Stimulated activated CD8-positive, alpha-beta memory T cell treated with anti-CD3 and anti-CD28 coated beads, Interleukin-7, amount 100 ng/mL, for 4 hours (primary cell): Measurements from ENCODE around the gene SLC39A13.

Experiments used
- DNase-seq, 2 donors: peaks; one replicate each; pipeline ENCODE4 v3.0.0-alpha.2; 2020; ENCODE audit warnings: low read depth in 2 of 2

SLC39A13 gene

DNA sequence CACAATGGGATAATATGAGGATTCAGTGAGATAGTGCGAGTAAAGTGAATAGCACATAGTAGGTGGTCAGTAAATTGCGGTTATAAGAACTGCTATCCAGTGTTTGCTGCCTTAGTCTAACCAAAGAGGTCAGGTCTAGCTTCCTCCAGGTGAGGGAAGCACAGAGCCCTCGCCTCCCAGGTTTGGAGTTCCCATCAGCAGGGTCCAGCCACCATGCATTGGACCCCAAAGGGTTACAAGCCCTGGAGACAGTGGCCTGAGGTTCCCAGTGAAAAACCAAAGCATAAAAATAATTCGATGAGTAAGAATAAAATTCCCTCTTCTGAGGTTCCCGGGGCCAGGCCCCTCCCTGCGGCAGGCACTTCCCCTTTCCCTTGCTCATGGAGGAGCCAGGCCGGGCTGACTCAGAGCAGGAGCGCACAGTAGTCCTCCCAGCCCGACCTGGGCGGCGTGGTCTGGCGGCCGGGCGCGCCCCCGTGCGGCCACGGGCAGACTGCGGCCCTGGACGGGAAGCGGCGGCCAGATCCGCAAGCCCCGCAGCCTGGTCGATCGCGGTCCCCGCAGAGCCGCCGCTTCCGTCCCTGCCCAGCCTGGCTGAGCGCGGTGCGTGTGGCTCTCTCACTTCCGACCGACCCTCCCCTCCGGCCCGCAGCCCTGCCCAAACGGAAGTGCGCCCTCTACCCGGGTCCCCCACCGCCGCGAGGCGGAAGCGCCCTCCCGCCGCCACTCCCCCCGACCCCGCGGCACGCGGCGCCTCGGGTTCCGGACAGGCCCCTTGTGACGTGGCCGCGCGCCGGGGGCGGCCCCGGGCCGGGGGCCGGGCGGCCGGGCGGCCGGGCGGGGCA is at the start of gene SLC39A13:
Gene SLC39A13, plus strand, starts transcription at position 845 of the 845 bp plus-strand sequence. CDS start 1,505 bp downstream, outside the sequence.
- DNase-seq, result peak; percentile 76 to 91

DNA sequence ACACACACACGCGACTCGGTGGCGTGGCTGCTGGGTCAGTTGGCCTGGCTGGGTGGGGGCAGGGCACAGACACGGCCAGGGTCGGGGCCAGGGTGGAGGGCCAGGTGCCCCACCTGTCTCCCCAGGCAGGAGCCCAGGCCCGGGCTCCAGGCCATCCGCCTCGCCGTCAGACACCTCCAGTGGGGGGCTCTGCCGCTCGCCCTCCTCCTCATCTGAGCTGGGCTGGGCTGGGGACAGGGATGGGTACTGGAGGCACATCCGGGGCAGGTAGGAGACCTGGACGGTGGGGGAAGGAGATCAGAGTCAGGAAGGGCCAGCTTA is 49.7 kb upstream of the SLC39A13 start:
- DNase-seq, result no peak

DNA sequence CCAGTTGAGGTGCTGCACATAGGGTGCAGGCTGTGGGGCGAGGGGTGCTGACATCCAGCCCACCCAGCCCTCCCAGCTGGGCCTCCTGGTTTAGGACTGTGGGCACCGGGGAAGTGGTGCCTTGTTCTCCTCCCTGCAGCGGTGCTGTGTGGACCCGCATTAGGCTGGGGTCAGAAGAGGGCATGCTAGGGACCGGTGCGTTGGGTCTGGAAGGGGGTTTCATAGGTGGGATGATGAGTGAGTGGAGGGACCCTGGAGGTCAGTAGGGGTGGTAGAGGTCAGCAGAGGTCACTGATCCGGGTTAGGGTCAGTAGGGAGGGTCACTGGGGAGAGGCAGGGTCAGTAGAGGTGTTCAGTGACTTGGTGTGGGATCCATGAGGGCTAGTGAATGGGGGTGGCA is 49.2 kb upstream of the SLC39A13 start:
- no peak for DNase-seq

- DNase-seq, result no peak
Observed at GRCh38 chr11:47359586-47359985, 48.8 kb upstream of the SLC39A13 start.

DNA sequence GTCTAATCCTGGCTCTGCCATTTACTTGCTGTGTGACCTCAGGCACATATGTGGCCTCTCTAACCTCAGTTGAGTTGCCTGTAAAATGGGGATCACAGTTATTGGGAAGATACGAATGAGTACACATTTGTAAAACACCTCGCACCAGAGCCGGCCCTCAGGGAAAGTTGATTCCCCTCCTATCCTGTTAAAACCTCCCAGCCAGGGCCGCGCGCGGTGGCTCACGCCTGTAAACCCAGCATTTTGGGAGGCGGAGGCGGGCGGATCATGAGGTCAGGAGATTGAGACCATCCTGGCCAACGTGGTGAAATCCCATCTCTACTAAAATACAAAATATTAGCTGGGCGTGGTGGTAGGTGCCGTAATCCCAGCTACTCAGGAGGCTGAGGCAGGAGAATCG is 48.0 kb upstream of the SLC39A13 start:
- DNase-seq, result no peak

DNA sequence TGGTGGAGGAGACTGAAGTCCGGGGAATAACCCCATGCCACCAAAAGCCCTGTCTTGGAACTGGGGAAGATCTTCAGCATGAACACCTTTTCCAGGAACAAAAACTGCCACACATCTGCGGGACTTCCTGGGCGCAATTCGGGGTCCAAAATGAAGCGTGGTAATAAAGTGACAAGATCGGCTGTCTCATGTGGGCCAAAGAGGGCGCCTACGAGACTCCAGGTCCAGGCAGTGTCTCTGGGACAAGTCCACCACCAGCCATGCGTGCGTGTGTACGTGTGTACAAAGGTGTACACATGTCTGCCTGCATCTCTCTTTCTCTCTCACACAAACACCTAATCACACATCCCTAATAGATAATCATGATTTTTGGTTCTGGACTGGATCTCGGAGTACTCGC is 47.0 kb upstream of the SLC39A13 start:
- DNase-seq, result no peak

GRCh38 chr11:47366020-47366490 is 42.3 kb upstream of the SLC39A13 start:
- DNase-seq, result no peak

DNA sequence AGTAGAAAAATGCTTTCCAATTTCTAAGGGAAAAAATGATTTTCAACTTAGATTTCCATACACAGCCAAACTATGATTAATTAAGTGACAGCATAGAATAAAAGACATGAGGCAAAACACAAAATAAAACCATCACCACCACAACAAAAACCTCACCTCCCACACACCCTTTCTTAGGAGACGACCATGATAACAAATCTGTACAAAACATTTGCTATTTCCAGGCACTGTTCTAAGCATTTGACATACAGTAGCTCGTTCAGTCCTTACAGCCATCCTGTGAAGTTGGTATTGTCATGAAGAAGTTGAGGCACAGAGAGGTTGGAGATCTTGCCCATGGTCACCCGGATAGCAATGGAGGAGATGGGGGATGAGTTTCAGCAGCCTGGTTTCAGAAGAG is 38.7 kb upstream of the SLC39A13 start:
- no peak for DNase-seq

DNA sequence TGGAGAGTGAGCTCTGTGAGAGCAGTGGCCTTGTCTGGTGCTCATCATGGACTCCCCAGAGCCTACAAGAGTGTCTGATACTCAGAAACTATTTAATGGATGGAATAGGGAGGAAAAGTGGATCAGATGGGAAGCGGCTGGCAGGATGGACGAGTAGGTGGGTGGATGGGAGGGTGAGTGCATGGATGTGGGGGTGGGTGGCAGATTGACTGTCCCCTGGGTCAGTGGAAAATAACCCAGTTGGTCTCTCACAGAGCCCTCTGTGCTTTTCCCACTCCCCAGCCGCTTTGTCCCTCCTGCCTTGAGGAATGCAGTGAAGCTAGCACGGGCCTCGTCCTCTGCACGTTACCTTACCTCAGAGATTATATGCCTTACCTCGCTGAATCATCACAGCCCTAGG is 36.0 kb upstream of the SLC39A13 start:
- no peak for DNase-seq

DNA sequence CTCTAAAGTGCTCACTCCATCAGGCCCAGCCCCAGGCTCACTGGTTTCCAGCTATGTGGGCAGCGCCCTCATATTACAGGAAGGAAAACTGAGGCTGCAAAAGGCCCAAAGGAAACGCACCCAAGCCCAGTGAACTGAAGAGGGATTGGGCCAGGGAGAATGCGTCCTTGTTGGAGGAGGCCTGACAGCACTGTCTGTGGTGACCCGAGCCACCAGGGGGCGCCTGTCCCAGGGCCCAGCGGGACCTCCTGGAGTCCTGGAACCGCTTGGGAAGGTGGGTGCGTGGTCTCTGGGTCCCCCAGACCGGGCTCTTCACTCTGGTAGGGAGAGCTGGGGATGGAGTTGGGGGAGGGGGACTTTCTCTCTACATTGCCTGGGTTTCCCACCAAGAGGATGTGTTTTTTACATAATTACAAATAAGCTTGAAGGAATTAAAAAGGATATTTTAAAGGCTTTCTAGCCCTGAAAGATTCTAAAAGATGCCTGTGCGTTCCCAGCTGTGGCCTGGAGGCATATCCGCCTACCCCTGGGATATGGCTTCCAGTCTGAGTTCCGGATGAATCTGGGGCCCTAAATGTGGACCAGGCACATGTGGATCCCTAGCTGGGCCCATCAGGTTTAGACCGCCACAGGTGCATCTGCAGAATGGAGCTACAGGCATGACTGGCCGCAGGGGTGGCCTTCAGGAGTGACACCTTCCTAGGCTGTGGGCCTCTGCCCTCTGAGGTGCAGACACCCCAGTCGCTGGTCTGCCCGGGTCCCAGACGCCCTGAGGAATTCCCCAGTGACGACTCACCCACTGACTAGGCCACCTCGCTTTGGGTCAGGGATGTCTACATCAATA is 34.3 kb upstream of the SLC39A13 start:
- DNase-seq, result peak; percentile 67 to 70

DNA sequence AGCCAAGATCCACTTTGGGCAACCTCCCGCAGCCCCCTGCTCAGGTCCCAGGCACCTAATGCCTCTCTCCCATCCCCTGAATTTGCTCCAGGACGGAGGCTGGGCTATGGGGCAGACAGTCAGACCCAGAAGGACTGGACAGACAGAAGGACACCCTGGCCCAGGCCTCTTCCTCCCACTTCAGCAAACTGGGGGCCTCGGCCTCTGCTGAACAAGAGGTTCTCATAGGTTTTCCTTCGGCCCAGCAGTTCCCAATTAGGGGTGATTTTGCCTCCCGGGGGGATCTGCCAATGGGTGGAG is 33.7 kb upstream of the SLC39A13 start:
- DNase-seq, result no peak

GRCh38 chr11:47375020-47375419 is 33.4 kb upstream of the SLC39A13 start:
- DNase-seq, result no peak

- DNase-seq, result no peak
Observed at GRCh38 chr11:47375546-47376085, 32.8 kb upstream of the SLC39A13 start.

GRCh38 chr11:47376107-47376524 is 32.3 kb upstream of the SLC39A13 start:
- DNase-seq, result no peak

DNA sequence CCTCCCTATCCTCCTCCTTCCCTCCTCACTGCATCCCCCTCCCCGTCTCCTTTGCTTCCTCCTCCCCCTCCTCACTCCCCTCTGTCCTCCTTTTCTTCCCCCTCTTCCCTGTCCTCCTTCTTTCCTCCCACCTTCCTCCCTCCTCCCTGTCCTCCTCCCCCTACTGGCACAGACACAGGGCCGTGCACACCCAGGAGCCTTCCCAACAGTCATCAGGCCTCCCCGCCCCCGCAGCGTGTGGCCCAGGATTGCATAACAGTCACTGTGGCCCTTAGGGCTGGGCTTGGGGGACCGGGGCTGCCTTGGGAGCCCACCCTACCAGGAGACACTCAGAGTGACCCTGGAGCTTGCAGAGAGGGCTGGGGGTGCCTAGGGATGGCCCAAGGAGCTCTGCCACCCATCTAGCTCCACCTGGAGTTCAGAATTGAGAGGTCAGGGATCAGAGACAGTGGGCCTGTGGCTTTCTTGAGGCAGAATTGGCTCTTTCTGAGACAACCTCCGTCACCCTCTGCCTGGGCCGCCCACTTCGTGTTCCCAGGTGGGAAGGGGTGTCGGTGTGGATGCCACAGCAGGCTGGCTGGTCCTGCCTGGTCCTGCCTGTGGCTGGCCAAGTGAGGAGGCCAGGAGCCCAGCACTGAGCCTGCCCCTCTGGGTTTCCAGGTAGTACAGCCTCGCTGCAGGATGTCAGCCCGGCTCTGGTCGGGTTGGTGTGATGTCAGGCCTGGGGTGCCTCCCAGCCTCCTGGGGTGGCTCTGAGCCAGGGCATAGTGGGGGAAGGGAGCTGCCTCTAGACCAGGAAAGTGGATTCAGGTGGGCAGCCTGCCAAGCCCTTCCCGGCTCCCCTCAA is 31.6 kb upstream of the SLC39A13 start:
- no peak for DNase-seq

GRCh38 chr11:47377571-47378009 is 30.8 kb upstream of the SLC39A13 start:
- no peak for DNase-seq

DNA sequence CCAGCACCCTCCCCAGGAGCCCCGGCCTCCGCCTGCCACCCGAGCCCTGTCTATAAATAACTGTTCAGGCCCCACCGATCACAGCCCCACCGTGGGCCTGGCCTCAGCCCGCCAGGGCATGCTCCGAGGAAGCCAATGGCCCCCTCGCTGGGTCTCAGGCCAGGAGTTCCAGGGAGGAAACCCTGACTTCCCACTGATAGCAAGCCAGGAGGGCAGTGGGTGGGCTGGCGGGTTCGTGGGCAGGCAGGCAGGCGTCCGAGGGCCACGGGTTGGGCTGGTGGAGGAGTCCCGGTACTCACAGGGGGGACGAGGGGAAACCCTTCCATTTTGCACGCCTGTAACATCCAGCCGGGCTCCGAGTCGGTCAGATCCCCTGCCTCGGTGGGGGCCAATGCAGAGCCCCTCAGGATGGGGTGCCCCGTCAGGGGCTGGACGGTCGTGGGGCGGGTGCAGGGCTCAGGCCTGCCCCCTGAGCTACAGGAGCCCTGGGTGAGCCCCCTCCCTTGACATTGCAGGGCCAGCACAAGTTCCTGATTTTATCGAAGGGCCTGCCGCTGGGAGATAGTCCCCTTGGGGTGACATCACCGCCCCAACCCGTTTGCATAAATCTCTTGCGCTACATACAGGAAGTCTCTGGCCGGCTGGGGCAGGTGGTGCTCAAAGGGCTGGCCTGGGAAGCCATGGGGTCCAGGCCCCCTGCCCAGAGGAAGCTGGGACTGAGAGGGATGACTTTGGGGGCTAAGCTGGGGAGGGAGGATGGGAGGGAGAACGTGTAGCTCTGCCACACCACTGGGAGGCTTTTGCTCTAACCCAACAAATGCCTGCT is 30.2 kb upstream of the SLC39A13 start, which contains the start of gene SPI1:
Gene SPI1, minus strand, starts transcription at position 538 of the 826 bp plus-strand sequence. Its CDS starts 194 bp downstream, at position 344.
- DNase-seq, result no peak

- no peak for DNase-seq
Observed at GRCh38 chr11:47378836-47379170, 29.6 kb upstream of the SLC39A13 start.

- no peak for DNase-seq
Observed at GRCh38 chr11:47379317-47379716, 29.1 kb upstream of the SLC39A13 start.

GRCh38 chr11:47380078-47380477 is 28.3 kb upstream of the SLC39A13 start:
- DNase-seq, result no peak

GRCh38 chr11:47383071-47383470 is 25.3 kb upstream of the SLC39A13 start:
- DNase-seq, result no peak
